Measurements from ENCODE around the gene LAMP2. TPM values are rescaled to one million over a fixed set of nuclear protein-coding genes. Genes with fewer than 3 reads are reported as not detected.

LAMP2 gene
- total RNA-seq, 1 donor from 2014 or later: 32.6 TPM

DNA sequence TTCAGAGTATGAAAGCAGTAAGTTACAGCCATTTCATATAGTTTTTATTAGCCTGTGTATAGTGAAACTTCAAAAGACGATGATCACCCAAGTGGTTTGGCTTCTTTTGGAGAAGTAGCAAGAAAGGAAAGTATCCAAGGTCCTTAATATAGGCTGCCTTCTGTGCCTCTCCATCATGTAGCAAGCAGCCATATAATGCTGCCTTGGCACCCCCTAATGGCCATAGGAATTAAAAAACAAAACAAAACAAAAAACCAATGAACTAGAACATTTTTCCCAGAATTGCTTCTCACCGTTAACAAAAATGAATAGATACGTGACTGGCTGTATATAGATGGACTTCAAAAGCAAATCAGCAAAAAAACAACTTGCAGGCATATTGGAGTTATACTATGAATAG, 18.9 kb downstream of the LAMP2 start:
- Mint-ChIP-seq H3K27ac (no peak overlapping the region), H3K4me1 (peaks cover 9% of the 10 kb centered on the region), H3K36me3 (ENCODE audit: low read depth) (peaks cover 34% of the 10 kb centered on the region), H3K9me3 (no peaks in the 10 kb centered on the region), H3K4me3 (no peak overlapping the region), H3K27me3 (no peaks in the 10 kb centered on the region)
- TF ChIP-seq, protein P1, sequence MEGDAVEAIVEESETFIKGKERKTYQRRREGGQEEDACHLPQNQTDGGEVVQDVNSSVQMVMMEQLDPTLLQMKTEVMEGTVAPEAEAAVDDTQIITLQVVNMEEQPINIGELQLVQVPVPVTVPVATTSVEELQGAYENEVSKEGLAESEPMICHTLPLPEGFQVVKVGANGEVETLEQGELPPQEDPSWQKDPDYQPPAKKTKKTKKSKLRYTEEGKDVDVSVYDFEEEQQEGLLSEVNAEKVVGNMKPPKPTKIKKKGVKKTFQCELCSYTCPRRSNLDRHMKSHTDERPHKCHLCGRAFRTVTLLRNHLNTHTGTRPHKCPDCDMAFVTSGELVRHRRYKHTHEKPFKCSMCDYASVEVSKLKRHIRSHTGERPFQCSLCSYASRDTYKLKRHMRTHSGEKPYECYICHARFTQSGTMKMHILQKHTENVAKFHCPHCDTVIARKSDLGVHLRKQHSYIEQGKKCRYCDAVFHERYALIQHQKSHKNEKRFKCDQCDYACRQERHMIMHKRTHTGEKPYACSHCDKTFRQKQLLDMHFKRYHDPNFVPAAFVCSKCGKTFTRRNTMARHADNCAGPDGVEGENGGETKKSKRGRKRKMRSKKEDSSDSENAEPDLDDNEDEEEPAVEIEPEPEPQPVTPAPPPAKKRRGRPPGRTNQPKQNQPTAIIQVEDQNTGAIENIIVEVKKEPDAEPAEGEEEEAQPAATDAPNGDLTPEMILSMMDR (IDR thresholded peaks at IDR 0.05): no peak
- CTCF ChIA-PET: interaction anchor here (1.0 to 1.4 kb wide), 2 partner anchors 68 to 213 kb away, joined by 3 to 4 read pairs; no protein-coding TSS in a partner anchor
- ATAC-seq (ENCODE audit: low read depth): no peak
- no peak for DNase-seq
- intact Hi-C loops (cut with micrococcal nuclease): loop anchor here (5.0 kb wide), 1 partner anchor 68 kb away; no protein-coding TSS in a partner anchor
- POLR2A ChIA-PET: no interaction called here

DNA sequence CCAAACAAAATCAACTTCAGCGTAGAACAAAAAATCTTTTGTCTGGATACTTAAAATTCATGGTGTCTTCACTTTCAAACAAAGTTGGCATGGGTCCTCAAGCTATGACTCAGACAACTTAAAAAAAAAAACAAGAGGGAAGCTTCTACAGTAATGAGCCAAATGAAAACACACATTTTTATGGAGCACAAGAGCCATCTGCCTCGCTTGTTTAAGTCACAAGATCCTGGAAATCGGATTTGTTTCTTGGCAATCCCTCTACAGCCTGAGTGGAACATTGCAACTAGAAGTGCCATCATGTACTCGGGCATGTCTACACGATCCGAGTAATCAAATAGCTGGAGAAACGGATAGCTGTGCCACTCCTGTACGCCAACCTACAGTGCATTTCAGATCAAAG, 22.6 kb downstream of the LAMP2 start:
- DNase-seq (no peak), ATAC-seq (ENCODE audit: low read depth) (no peak)
- Mint-ChIP-seq H3K27ac (no peak overlapping the region), H3K9me3 (no peaks in the 10 kb centered on the region), H3K4me1 (peaks cover 4% of the 10 kb centered on the region), H3K27me3 (no peaks in the 10 kb centered on the region), H3K4me3 (no peak overlapping the region), H3K36me3 (ENCODE audit: low read depth) (peaks cover 54% of the 10 kb centered on the region)
- ChIA-PET POLR2A (no interaction called here), CTCF (no interaction called here)
- intact Hi-C loops (cut with micrococcal nuclease): no loop called here
- TF ChIP-seq, protein P1 (IDR thresholded peaks at IDR 0.05): no peak

DNA sequence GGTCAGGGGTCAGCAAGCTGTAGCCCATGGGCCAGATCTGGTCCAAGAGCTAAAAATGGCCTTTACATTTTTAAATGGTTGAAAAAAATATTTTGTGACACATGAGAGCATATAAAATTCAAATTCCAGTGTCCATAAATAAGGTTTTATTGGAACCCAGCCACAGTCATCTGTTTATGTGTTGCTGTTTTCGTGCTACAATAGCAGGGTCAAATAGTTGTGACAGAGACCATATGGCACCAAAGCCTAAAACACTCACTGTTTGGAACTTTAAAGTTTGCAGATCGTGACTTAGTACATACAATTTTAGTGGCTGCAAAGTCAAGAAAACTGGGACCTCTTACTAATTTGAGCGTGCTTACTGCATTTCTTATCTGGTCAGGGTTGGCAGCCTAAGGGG, 29.2 kb downstream of the LAMP2 start:
- ATAC-seq (ENCODE audit: low read depth) (no peak), DNase-seq (no peak)
- Mint-ChIP-seq H3K9me3 (no peaks in the 10 kb centered on the region), H3K27me3 (no peaks in the 10 kb centered on the region), H3K36me3 (ENCODE audit: low read depth) (peaks cover 49% of the 10 kb centered on the region), H3K4me1 (no peaks in the 10 kb centered on the region), H3K4me3 (no peak overlapping the region), H3K27ac (no peak overlapping the region)
- intact Hi-C loops (cut with micrococcal nuclease): no loop called here
- ChIA-PET POLR2A (no interaction called here), CTCF (no interaction called here)
- TF ChIP-seq, protein P1 (IDR thresholded peaks at IDR 0.05): no peak

DNA sequence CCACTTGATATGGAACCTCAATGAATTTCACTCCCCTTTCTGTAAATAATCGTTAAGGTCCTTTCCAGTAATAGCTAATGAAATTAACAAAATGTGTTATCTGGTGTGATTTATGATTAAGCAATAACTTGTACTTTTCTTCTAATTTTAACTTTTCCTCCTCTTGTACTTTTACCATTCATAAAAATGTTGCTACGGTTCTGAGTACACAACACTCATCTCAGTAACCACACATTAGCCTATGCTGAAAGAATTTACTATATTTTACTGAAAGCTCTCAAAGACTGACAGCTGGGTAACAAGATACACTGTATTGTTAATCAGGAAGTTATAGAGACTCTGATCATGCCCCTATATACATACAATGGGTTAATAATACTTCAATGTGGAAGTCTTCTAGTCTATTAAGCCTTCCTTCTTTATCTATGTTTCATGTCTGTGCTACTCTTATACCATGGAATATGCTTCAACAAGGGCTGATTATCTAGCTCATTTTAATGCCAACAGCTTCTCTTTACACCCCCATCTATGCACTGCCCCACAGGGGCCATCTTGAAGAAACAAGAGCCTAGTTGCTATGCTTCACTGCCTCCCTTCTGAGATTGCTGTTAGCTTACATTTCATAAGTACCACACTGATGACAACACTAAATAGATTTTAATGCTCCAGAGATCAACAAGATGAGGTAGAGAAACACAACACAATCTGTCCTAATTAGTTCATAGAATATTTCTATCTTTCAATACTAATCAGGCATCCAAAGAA, 39.1 kb downstream of the LAMP2 start:
- CTCF ChIA-PET: no interaction called here

DNA sequence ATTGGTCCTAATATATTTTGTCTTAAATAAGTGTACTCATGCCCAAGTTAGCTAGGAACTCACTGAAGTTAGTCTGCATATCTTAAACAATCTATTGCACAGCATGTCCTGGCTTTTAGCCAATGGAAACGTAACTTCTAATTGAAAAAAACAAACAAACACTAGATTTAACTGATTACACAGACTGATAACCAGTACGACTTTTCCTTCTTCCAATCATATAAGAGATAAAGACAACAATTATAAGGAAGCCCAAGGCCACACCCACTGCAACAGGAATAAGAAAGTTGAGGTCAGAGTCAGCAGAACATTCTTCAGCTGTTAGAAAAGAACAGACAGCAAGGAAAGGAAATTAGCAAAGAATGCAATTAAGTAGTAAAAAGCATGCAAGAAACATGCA, 40.8 kb downstream of the LAMP2 start:
- Mint-ChIP-seq H3K27ac (no peak overlapping the region), H3K9me3 (no peaks in the 10 kb centered on the region), H3K27me3 (no peaks in the 10 kb centered on the region), H3K36me3 (ENCODE audit: low read depth) (peaks cover 6% of the 10 kb centered on the region), H3K4me1 (peaks cover 29% of the 10 kb centered on the region), H3K4me3 (no peak overlapping the region)
- DNase-seq (no peak), ATAC-seq (ENCODE audit: low read depth) (no peak)
- POLR2A ChIA-PET: no interaction called here
- TF ChIP-seq, protein P1 (IDR thresholded peaks at IDR 0.05): no peak
- CTCF ChIA-PET: no interaction called here
- intact Hi-C loops (cut with micrococcal nuclease): no loop called here

More for the DNA sequence above, 39.1 kb downstream of the LAMP2 start:
- Mint-ChIP-seq H3K27me3 (no peaks in the 10 kb centered on the region), H3K27ac (no peak overlapping the region), H3K36me3 (ENCODE audit: low read depth) (peaks cover 9% of the 10 kb centered on the region), H3K4me3 (no peak overlapping the region), H3K4me1 (peaks cover 23% of the 10 kb centered on the region), H3K9me3 (no peaks in the 10 kb centered on the region)
- DNase-seq (no peak), ATAC-seq (ENCODE audit: low read depth) (no peak)
- TF ChIP-seq, protein P1 (IDR thresholded peaks at IDR 0.05): no peak
- POLR2A ChIA-PET: no interaction called here
- intact Hi-C loops (cut with micrococcal nuclease): no loop called here
